CD4-positive, alpha-beta T cell treated with Interleukin-15 for 1 hour (primary cell): Measurements from ENCODE around the gene ATAD3A.
"Not testable (repeated sequence)": the region's sequence is repeated elsewhere in the genome, so short reads cannot be mapped to it uniquely, and the experiment has no call there.

Source experiments
- DNase-seq: peaks from one replicate; pipeline ENCODE4 v3.0.0-alpha.2; 2020

Gene ATAD3A

DNA sequence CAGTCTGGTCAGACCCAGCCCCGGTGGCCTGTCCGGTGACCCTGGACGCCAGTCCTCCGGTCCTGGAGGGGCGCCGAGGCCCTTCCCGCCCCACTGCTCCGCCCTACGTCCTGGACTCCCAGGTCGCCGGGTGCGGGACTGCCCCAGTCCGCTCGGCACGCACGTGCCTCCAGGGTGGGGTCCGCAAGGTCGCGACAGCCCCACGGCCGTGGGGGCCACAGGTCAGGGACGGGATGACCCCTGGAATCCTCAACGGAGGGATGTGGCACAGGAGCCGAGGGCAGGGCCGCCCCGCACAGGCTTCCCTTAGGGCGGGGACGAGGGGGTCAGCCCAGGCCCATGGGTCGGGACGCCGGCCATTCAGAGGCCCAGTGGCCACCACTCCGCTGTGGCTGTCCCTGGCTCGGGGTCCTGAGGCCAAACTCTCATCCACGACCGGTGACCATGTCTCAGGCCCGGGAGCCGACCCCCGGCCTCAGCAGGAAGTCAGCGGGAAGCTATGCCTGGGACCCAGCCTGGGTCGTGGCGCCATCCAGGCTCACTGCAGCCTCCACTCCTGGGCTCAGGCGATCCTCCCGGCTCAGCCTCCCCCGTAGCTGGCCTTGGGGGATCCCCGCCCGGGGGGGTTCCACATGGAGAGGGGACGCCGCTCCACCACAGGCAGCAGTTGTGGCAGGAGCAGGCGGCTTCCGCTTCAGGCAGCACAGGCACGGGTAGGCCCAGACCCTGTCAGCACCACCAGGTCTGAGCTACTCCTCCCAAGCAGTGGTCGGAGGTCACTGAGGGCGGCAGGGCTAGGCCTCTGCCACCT lies 29.1 kb downstream of the ATAD3A start:
- no peak for DNase-seq

DNA sequence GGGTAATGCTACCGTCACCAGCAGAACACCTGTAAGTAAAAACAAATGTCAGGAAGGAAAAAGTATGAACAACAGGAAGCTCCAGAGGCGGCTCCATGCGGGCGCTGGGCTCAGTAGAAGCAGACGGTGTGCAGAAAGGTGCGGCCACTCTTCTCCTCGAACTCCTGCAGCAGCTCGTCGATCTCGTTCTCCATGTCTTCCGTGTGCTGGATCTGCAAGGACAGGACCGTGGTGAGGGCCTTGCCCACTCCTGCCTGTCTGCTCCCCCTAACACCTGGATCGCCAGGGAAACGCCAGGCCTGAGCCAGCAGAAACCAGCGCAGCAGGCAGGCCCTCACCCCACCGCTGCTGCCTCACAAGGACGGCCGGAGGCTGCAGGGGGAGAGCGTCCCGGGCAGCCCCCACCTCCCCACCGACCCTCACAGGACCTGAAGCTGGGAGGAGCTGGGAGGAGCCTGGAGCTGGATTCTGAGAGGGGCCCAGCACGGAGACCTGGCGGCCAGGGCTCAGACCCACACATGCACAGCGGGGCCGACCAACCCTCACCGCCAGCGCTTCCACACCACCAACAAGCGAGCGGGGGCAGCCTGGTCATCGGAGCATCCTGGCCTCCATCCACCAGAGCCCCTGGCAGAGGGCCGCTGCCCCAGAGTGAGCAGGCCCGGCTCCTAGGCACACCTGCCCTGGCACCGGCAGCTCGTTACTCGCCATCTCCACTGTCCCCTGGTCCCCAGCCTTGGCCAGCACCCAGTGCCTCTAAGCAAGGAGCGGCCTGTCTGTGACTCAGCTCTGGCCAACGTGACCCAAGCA lies 30.2 kb downstream of the ATAD3A start:
- DNase-seq: no peak

GRCh38 chr1:1542766-1543705 lies 31.1 kb downstream of the ATAD3A start:
- DNase-seq: no peak

GRCh38 chr1:1543706-1544099 lies 31.7 kb downstream of the ATAD3A start:
- DNase-seq: no peak

GRCh38 chr1:1544544-1544943 lies 32.6 kb downstream of the ATAD3A start:
- DNase-seq: no peak

DNA sequence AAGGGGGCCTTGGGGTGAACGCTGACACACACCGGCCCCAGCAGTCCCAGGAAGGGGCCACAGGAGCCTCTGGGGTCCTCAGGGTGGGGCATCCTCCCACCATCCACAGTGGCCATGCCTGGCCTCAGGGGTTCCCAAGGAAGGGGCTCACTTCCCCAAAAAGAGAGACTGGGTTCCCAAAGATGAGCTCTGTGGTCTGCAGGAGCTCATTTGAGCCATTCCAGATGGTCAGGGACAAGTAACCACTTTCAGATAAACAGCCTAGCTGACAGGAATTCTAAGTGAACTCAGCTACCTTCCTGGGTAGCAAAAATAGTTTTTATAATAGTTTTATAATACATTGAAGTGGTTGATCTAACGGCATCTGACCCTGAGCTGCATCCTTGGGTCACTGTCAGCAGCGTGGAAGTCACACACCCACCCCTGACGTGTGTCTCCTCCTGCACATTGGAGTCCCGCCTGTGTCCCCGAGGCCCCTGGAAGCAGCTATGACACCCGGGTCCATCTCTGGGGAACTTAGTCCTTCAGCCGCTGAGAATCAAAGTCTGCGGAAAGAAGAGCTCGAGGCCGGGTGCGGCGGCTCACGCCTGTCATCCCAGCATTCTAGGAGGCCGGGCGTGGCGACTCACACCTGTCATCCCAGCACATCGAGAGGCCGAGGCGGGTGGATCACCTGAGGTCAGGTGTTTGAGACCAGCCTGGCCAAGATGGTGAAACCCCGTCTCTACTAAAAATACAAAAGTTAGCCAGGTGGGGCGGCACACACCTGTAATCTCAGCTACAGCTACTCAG lies 34.2 kb downstream of the ATAD3A start:
- DNase-seq: no peak

DNA sequence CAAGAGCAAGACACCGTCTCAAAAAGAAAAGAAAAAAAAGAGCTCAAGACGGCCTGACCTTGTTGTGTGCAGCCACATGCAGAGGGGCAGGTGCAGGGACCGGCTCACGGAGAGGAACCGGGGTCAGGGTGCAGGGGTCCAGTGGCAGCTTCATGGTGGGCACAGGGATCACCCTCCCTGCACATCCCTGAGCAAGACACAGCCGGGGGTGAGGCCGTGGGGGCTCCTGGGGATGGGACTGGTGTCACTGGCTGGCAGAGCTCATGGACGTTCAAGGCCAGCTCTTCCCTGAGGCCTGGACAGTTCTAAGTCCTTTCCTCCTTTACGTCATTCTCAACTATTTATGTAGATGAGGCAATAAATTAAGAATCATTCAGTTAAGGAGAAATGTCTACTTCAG lies 35.0 kb downstream of the ATAD3A start:
- no peak for DNase-seq

- no peak for DNase-seq
Observed at GRCh38 chr1:1547476-1547875, 35.5 kb downstream of the ATAD3A start.

- no peak for DNase-seq
Observed at GRCh38 chr1:1548591-1548990, 36.6 kb downstream of the ATAD3A start.

DNA sequence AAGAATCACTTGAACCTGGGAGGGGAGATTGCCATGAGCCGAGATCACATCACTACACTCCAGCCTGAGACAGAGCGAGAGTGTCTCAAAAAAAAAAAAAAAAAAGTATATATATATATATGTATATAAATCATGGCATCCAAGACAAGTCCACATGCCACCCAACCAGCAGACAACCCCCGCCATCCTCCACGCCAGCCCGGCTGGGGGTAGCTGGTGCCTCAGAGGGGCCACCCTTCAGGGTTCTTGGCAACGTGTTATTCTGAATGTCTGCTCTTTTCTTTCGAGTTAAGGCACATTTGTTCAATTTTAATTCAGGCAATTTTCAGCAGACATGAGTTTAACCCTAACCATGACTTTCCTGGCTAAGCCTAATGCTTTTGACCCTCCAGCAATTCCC lies 38.1 kb downstream of the ATAD3A start:
- DNase-seq: no peak

DNA sequence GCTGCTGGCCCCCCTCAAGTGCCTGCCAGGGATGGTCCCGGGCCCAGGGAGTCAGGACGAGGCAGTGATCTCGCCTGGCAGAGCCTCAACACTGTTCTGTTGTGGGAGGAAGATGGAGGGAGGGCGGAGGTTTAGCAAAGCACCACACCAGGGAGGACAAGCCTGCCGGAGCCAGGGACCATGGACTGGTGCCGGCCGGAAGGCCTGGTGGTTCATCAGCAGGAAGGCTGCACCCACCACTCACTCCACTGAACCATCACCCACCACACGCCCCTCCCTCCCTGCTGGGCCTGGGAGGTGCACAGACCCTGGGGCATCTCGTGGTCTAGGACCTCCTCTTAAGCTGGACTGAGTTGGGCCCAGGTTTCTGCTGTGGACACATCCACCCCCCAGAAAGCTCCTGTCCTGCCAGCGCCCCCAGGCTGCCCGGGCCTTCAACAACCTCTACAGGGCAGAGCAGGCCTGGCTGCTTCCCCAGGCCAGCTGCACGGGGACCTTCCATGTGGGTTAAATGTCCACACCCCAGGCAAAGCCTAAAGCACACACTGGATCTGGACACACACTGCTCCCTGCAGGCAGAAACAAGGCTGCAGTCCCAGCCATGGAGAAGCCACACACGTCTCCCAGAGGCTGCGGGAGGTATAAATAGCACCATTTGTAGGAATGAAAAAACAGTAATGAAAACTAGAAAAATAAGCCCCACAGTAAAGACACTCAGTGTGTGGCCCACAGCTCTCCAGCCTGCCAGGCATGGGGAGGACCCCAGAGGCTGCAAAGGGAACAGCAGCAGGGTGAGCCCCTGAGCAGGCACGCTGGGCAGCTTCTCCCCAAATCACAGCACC lies 38.9 kb downstream of the ATAD3A start:
- no peak for DNase-seq

GRCh38 chr1:1551524-1552262 lies 39.7 kb downstream of the ATAD3A start:
- no peak for DNase-seq

- DNase-seq: no peak
Observed at GRCh38 chr1:1552263-1552639, 40.3 kb downstream of the ATAD3A start.

DNA sequence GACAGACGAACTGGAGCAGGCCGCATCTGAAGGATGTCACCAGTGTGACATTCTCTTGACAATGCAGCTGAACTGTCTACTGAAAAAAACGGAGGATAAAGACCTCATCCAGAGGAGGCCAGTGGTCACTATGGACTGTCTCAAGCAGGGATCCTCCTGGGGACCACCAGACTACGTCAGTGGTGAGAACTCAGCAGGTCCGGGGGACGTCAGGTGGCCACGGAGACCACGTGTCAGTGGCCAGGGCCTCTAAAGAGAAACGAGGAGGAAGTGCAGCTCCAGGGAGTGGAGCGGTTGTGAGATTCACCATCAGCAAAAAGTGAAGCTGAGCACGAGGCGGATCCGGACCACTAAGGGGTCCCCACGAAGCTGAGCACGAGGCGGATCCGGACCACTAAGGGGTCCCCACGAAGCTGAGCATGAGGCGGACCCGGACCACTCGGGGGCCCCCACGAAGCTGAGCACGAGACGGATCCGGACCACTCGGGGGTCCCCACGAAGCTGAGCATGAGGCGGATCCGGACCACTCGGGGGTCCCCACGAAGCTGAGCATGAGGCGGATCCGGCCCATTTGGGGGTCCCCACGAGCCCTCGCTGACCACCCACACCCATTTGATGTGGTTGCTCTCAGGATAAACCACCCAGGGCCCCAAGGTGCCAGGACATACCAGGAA lies 42.0 kb downstream of the ATAD3A start:
- no peak for DNase-seq

- DNase-seq: no peak
Observed at GRCh38 chr1:1554550-1554925, 42.6 kb downstream of the ATAD3A start.

DNA sequence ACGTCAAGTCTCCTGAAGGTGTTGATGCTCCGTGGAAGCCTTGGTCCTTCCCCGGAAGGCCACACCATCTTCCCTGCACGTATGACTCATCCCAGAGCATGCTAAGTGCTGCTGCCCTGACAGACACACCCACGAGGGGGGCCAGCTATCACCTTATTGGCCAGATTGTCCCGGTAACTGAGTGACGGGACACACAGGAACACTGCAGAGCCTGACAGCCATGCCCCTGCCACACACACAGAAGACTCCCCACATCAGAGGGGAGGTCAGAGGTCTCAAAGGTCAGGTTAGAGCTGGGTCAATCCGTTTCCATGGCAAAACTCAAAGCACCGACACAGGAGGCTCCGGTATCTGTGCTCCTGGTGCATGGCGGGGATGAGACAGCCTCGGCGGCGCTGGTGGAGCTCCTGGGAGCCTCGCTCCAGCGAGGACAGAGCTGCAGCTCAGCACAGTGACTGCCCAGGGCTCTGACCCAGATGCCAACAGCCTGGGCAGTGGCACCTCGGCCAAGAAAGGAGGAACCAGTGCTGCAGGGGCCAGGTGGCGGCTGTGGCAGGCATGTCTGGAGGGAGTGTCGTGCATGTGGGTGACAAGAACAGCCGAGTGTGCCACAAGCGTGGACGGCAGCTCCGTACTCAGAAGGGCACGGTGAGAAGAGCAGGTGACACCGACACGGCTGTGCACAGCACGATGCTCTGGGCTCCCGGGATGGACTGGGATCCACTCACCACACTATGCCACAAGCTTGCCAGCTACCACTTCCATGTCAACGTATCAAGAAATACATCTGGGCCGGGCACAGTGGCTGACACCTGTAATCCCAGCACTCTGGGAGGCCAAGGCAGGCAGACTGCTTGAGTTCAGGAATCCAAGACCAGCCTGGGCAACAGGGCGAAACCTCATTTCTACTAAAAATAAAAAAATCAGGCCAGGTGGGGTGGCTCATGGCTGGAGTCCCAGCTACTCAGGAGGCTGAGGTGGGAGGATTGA lies 43.3 kb downstream of the ATAD3A start:
- DNase-seq: no peak

GRCh38 chr1:1556505-1556904 lies 44.5 kb downstream of the ATAD3A start:
- DNase-seq: no peak

DNA sequence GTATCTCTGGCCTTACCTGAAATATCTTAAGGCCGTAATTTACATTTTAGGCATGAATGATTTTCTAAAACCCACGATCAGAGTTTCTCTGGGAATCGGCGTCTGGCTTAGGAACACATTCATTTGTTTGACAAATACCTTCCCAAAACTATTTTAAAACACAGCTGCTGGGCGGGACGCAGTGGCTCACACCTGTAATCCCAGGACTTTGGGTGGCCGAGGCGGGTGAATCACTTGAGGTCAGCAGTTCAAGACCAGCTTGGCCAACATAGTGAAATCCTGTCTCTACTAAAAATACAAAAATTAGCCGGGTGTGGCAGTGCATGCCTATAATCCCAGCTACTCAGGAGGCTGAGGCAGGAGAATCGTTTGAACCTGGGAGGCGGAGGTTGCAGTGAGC lies 45.0 kb downstream of the ATAD3A start:
- DNase-seq: not testable (repeated sequence)

GRCh38 chr1:1557688-1558087 lies 45.7 kb downstream of the ATAD3A start:
- not testable (repeated sequence) for DNase-seq
